Activated CD4-positive, alpha-beta T cell treated with anti-CD3 and anti-CD28 coated beads for 36 hours (primary cell): ENCODE data around the gene SELENOO. TPM values are rescaled to one million over a fixed set of nuclear protein-coding genes. Genes with fewer than 3 reads are reported as not detected.

Experiments
- ATAC-seq: fragments of 200-7000 bp; cut with Tn5 transposase; one replicate; pipeline ENCODE4 v1.10.0; 2021; ENCODE audit warnings: mild to moderate bottlenecking, moderate library complexity
- CTCF ChIA-PET: fragments of 350-600 bp; sonication (Branson Sonifier 250); formaldehyde crosslinking; loops from one replicate; lab custom pipeline; 2021; ENCODE audit warnings: antibody characterized with exemption; lab: Charles Lee
- POLR2A ChIA-PET: fragments of 350-600 bp; sonication (Branson Sonifier 250); formaldehyde crosslinking; loops from one replicate; lab custom pipeline; 2021; ENCODE audit warnings: antibody characterized with exemption, inconsistent platforms; lab: Charles Lee
- DNase-seq: peaks from one replicate; pipeline ENCODE4 v3.0.0-alpha.2; 2020
- H3K27ac Mint-ChIP-seq: one replicate; pipeline ENCODE4 v1.8.0; 2021; ENCODE audit warnings: mixed read lengths
- H3K27me3 Mint-ChIP-seq: one replicate; pipeline ENCODE4 v1.8.0; 2021; ENCODE audit warnings: mixed read lengths
- H3K36me3 Mint-ChIP-seq: one replicate; pipeline ENCODE4 v1.8.0; 2021; ENCODE audit warnings: low read depth, mixed read lengths
- H3K4me1 Mint-ChIP-seq: one replicate; pipeline ENCODE4 v1.8.0; 2021; ENCODE audit warnings: mixed read lengths
- H3K4me3 Mint-ChIP-seq: one replicate; pipeline ENCODE4 v1.8.0; 2021; ENCODE audit warnings: mild to moderate bottlenecking, moderate library complexity, mixed read lengths
- H3K9me3 Mint-ChIP-seq: one replicate; pipeline ENCODE4 v1.8.0; 2021; ENCODE audit warnings: low read depth, mixed read lengths
- intact Hi-C, 2 experiments: fragments of 100-400 bp; cut with DNase I in 1 of 2; cut with micrococcal nuclease in 1 of 2; formaldehyde crosslinking; loops; one replicate each; pipeline versions ENCODE4 v1.14.2 to v1.15.1; 2022 to 2024; cut with DNase I, micrococcal nuclease
- total RNA-seq, 2 experiments: library from RNA; stranded (reverse); gene quantifications; one replicate each; pipeline ENCODE4 v1.2.3, GENCODE V29; 2021

The SELENOO gene
- total RNA-seq, 2 experiments from 2014 or later = 14.4 to 18.3 TPM

GRCh38 chr22:50247748-50248147, 46.9 kb downstream of the SELENOO start:
- Mint-ChIP-seq H3K4me1 (peaks cover 22% of the 10 kb centered on the region), H3K9me3 (no peaks in the 10 kb centered on the region), H3K36me3 (peaks cover 22% of the 10 kb centered on the region), H3K27me3 (no peaks in the 10 kb centered on the region), H3K4me3 (no peak overlapping the region), H3K27ac (no peak overlapping the region)
- no peak for ATAC-seq
- intact Hi-C loops = loop anchor here in 1 of 2 experiments (10.0 kb wide), 1 partner anchor 257 kb away; the partner anchor contains the start of genes LMF2 and NCAPH2
- POLR2A ChIA-PET = no interaction called here
- DNase-seq = peak; percentile 71
- CTCF ChIA-PET = interaction anchor here (2.5 kb wide), 1 partner anchor 56 kb away, joined by 6 read pairs; no protein-coding TSS in a partner anchor

- POLR2A ChIA-PET = no interaction called here
These were observed 47.6 kb downstream of the SELENOO start for GRCh38 chr22:50248196-50249081.

GRCh38 chr22:50249341-50250248, 48.8 kb downstream of the SELENOO start:
- CTCF ChIA-PET = interaction anchor here (0.6 to 0.8 kb wide), 2 partner anchors 84 to 276 kb away, joined by 3 to 4 read pairs; partner anchors contain the start of gene SCO2
- Mint-ChIP-seq H3K4me1 (peaks cover 22% of the 10 kb centered on the region), H3K36me3 (peaks cover 14% of the 10 kb centered on the region), H3K27me3 (no peaks in the 10 kb centered on the region), H3K9me3 (no peaks in the 10 kb centered on the region), H3K27ac (no peak overlapping the region), H3K4me3 (peak overlapping the region; percentile 82)
- no peak for DNase-seq
- intact Hi-C loops = loop anchor here (2.0 to 10.0 kb wide), 2 partner anchors 231 to 255 kb away; partner anchors contain the start of genes ADM2 (in 1 of the 2), LMF2 (in 1 of the 2) and NCAPH2 (in 1 of the 2)
- POLR2A ChIA-PET = no interaction called here
- ATAC-seq = no peak

More at GRCh38 chr22:50248196-50249081, 47.6 kb downstream of the SELENOO start:
- Mint-ChIP-seq H3K9me3 (no peaks in the 10 kb centered on the region), H3K36me3 (peaks cover 22% of the 10 kb centered on the region), H3K27ac (no peak overlapping the region), H3K4me1 (peaks cover 22% of the 10 kb centered on the region), H3K4me3 (no peak overlapping the region), H3K27me3 (no peaks in the 10 kb centered on the region)
- ATAC-seq = no peak
- no peak for DNase-seq
- intact Hi-C loops = loop anchor here in 1 of 2 experiments (10.0 kb wide), 1 partner anchor 256 kb away; the partner anchor contains the start of genes LMF2 and NCAPH2
- CTCF ChIA-PET = interaction anchor here (2.5 kb wide), 1 partner anchor 57 kb away, joined by 6 read pairs; no protein-coding TSS in a partner anchor

GRCh38 chr22:50250249-50250554, 49.4 kb downstream of the SELENOO start:
- ATAC-seq = no peak

GRCh38 chr22:50250555-50251476, 50.0 kb downstream of the SELENOO start, which contains the start of gene HDAC10:
HDAC10 (minus strand) TSS chr22:50251265; CDS start chr22:50251032, 233 bp downstream.
- intact Hi-C loops = loop anchor here in 1 of 2 experiments (1.0 to 2.0 kb wide), 5 partner anchors 19 to 230 kb away; partner anchors contain the start of genes ADM2, DENND6B and MAPK11
- Mint-ChIP-seq H3K27me3 (no peaks in the 10 kb centered on the region), H3K4me1 (peaks cover 19% of the 10 kb centered on the region), H3K9me3 (no peaks in the 10 kb centered on the region), H3K36me3 (peaks cover 11% of the 10 kb centered on the region), H3K27ac (peak within 1 kb of the TSS; percentile 51), H3K4me3 (peak within 1 kb of the TSS; percentile 82)
- ChIA-PET POLR2A (interaction anchor here (0.6 to 0.8 kb wide), 2 partner anchors 42 to 66 kb away, joined by 3 read pairs; no protein-coding TSS in a partner anchor), CTCF (interaction anchor here (0.6 to 1.6 kb wide), 8 partner anchors 9 to 289 kb away, joined by 3 to 12 read pairs (median 3); partner anchors contain the start of gene SCO2)
- ATAC-seq (peak; percentile 93), DNase-seq (peak; percentile 94)

More at GRCh38 chr22:50250249-50250554, 49.4 kb downstream of the SELENOO start:
- H3K27me3 Mint-ChIP-seq = no peaks in the 10 kb centered on the region
- intact Hi-C loops = loop anchor here in 1 of 2 experiments (2.0 kb wide), 1 partner anchor 231 kb away; the partner anchor contains the start of gene ADM2
- no peaks in the 10 kb centered on the region for H3K9me3 Mint-ChIP-seq
- CTCF ChIA-PET = interaction anchor here (0.6 to 1.6 kb wide), 4 partner anchors 9 to 275 kb away, joined by 3 to 12 read pairs (median 4); partner anchors contain the start of gene SCO2
- no peak overlapping the region for H3K27ac Mint-ChIP-seq
- H3K36me3 Mint-ChIP-seq = peaks cover 11% of the 10 kb centered on the region
- no peak for DNase-seq
- POLR2A ChIA-PET = no interaction called here
- peak overlapping the region; percentile 82 for H3K4me3 Mint-ChIP-seq
- peaks cover 19% of the 10 kb centered on the region for H3K4me1 Mint-ChIP-seq

GRCh38 chr22:50251477-50252081, 50.8 kb downstream of the SELENOO start:
- intact Hi-C loops = loop anchor here in 1 of 2 experiments (1.0 to 2.0 kb wide), 6 partner anchors 19 to 229 kb away; partner anchors contain the start of genes ADM2, DENND6B and MAPK11
- ATAC-seq (no peak), DNase-seq (no peak)
- H3K4me1 Mint-ChIP-seq = peaks cover 19% of the 10 kb centered on the region
- H3K36me3 Mint-ChIP-seq = peaks cover 11% of the 10 kb centered on the region
- H3K27ac Mint-ChIP-seq = no peak overlapping the region
- no peaks in the 10 kb centered on the region for H3K27me3 Mint-ChIP-seq
- POLR2A ChIA-PET = interaction anchor here (0.6 to 0.8 kb wide), 2 partner anchors 43 to 65 kb away, joined by 3 read pairs; no protein-coding TSS in a partner anchor
- H3K9me3 Mint-ChIP-seq = no peaks in the 10 kb centered on the region
- CTCF ChIA-PET = interaction anchor here (0.7 to 1.9 kb wide), 7 partner anchors 10 to 290 kb away, joined by 3 to 12 read pairs (median 4); partner anchors contain the start of gene DENND6B
- H3K4me3 Mint-ChIP-seq = peak overlapping the region; percentile 12

- POLR2A ChIA-PET = interaction anchor here (0.7 kb wide), 1 partner anchor 330 kb away, joined by 3 read pairs; the partner anchor contains the start of gene CHKB
- peaks cover 18% of the 10 kb centered on the region for H3K4me1 Mint-ChIP-seq
- intact Hi-C loops = loop anchor here in 1 of 2 experiments (1.0 kb wide), 1 partner anchor 114 kb away; no protein-coding TSS in a partner anchor
- no peaks in the 10 kb centered on the region for H3K27me3 Mint-ChIP-seq
- no peak overlapping the region for H3K4me3 Mint-ChIP-seq
- no peaks in the 10 kb centered on the region for H3K9me3 Mint-ChIP-seq
- ATAC-seq (peak; percentile 60), DNase-seq (peak; percentile 84)
- CTCF ChIA-PET = interaction anchor here (0.5 to 1.9 kb wide), 11 partner anchors 10 to 246 kb away, joined by 3 to 6 read pairs (median 3); partner anchors contain the start of gene DENND6B
- peaks cover 8% of the 10 kb centered on the region for H3K36me3 Mint-ChIP-seq
- H3K27ac Mint-ChIP-seq = no peak overlapping the region
These were observed 51.6 kb downstream of the SELENOO start for GRCh38 chr22:50252082-50253045.

GRCh38 chr22:50253046-50253915, 52.5 kb downstream of the SELENOO start:
- ChIA-PET POLR2A (interaction anchor here (0.7 kb wide), 1 partner anchor 329 kb away, joined by 3 read pairs; the partner anchor contains the start of gene CHKB), CTCF (interaction anchor here (0.6 to 1.9 kb wide), 10 partner anchors 9 to 245 kb away, joined by 3 to 6 read pairs (median 3); partner anchors contain the start of gene DENND6B)
- Mint-ChIP-seq H3K4me1 (peaks cover 12% of the 10 kb centered on the region), H3K4me3 (no peak overlapping the region), H3K27ac (no peak overlapping the region), H3K36me3 (peaks cover 1% of the 10 kb centered on the region), H3K27me3 (no peaks in the 10 kb centered on the region), H3K9me3 (no peaks in the 10 kb centered on the region)
- DNase-seq (no peak), ATAC-seq (no peak)
- intact Hi-C loops = no loop called here
